Activated T-helper 1 cell treated with anti-CD3 and anti-CD28 coated beads, Interleukin-12 subunit alpha, Interleukin-12 subunit beta, Interleukin-2, Interleukin-4 antibody, amounts not matched to agents 30 ng/mL and 10 ng/mL and 1 ng/mL, durations not matched to agents 14 hours and 24 hours and 36 hours (primary cell): ENCODE measurements around the gene DEDD2. TPM values are rescaled to one million over a fixed set of nuclear protein-coding genes. Genes with fewer than 3 reads are reported as not detected.

Experiments
- DNase-seq: peaks from one replicate; pipeline ENCODE4 v3.0.0; 2021; ENCODE audit warnings: low spot score
- H3K27ac Mint-ChIP-seq: one replicate; pipeline ENCODE4 v1.8.0; 2021; ENCODE audit warnings: mild to moderate bottlenecking, mixed read lengths
- H3K27me3 Mint-ChIP-seq: one replicate; pipeline ENCODE4 v1.8.0; 2022; ENCODE audit warnings: mild to moderate bottlenecking, moderate library complexity, mixed read lengths; ENCODE audit not compliant: insufficient read depth
- H3K36me3 Mint-ChIP-seq: one replicate; pipeline ENCODE4 v1.8.0; 2021; ENCODE audit warnings: low read depth, mixed read lengths
- H3K4me1 Mint-ChIP-seq: one replicate; pipeline ENCODE4 v1.8.0; 2021; ENCODE audit warnings: low read depth, mixed read lengths
- H3K4me3 Mint-ChIP-seq: one replicate; pipeline ENCODE4 v1.8.0; 2021; ENCODE audit warnings: mild to moderate bottlenecking, moderate library complexity, mixed read lengths
- H3K9me3 Mint-ChIP-seq: one replicate; pipeline ENCODE4 v1.8.0; 2021; ENCODE audit warnings: mixed read lengths
- intact Hi-C: fragments of 100-400 bp; cut with micrococcal nuclease; formaldehyde crosslinking; loops from one replicate; pipeline ENCODE4 v1.15.1; 2024
- total RNA-seq: library from RNA; stranded (reverse); gene quantifications from 2 replicates; pipeline ENCODE4 v1.2.3, GENCODE V29; 2022

The DEDD2 gene
- total RNA-seq, 1 donor from 2014 or later: 37.9 TPM

GRCh38 chr19:42197375-42197817, 20.1 kb downstream of the DEDD2 start:
- intact Hi-C loops: no loop called here
- no peak for DNase-seq
- Mint-ChIP-seq H3K4me3 (peak overlapping the region; percentile 54), H3K27me3 (no peaks in the 10 kb centered on the region), H3K27ac (peak overlapping the region; percentile 80), H3K9me3 (peaks cover 13% of the 10 kb centered on the region), H3K4me1 (peaks cover 61% of the 10 kb centered on the region), H3K36me3 (peaks cover 49% of the 10 kb centered on the region)

DNA sequence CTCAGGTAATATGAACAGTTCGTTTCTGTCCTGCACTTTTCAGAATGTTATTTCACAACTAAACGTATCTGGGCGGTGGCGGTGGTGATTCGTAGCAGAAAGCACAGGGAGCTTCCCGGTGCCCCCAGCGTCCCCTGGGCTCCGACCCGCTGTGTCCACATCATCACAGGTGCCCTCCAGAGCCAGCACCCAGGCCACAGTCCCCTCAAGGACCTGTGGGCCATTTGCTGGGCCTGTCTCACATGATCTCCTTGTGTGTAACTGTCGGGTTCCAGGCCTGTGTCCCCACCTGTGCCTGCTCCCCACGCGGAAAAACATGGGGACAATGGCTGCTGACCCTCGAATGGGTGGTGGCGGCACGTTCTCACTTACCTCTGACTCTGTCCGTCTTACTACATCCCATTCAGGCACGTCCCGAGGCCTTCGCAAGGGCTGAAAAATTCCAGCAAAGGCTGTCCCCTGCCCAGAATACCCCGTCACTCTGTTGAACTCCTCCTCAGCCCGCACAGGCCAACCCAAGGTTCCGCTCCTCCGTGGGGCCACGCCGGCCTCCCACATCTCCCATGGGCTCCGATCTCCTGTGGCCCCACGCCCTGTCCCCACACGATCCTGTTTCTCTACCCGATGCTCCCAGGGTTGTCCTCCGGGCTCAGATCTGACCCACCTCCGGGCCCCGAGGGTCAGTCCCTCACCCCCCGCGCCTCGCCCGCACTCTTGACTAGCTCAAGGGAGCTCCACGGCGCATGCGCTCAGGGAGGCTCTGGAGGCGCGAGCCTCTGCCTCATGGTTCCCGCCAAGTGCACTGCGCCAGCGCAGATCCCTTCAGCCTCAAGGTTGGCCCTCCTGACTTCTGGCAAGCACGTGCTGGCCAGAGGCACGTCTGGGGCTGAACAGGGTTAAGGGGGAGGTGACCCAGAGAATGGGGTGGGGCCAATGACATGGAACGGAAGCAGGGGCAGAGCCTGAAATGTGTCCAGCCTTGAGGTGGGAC, 21.2 kb downstream of the DEDD2 start:
- H3K27me3 Mint-ChIP-seq: no peaks in the 10 kb centered on the region
- H3K9me3 Mint-ChIP-seq: peaks cover 13% of the 10 kb centered on the region
- intact Hi-C loops: no loop called here
- no peak overlapping the region for H3K4me3 Mint-ChIP-seq
- H3K4me1 Mint-ChIP-seq: peaks cover 61% of the 10 kb centered on the region
- DNase-seq: no peak
- peaks cover 48% of the 10 kb centered on the region for H3K36me3 Mint-ChIP-seq
- no peak overlapping the region for H3K27ac Mint-ChIP-seq

- no peak overlapping the region for H3K4me3 Mint-ChIP-seq
- H3K27me3 Mint-ChIP-seq: no peaks in the 10 kb centered on the region
- peaks cover 29% of the 10 kb centered on the region for H3K36me3 Mint-ChIP-seq
- H3K4me1 Mint-ChIP-seq: peaks cover 41% of the 10 kb centered on the region
- no peak overlapping the region for H3K27ac Mint-ChIP-seq
- H3K9me3 Mint-ChIP-seq: peaks cover 13% of the 10 kb centered on the region
- DNase-seq: no peak
- intact Hi-C loops: no loop called here
Measured at GRCh38 chr19:42193706-42194105, 23.8 kb downstream of the DEDD2 start.

- Mint-ChIP-seq H3K9me3 (peaks cover 13% of the 10 kb centered on the region), H3K4me3 (no peak overlapping the region), H3K27ac (no peak overlapping the region), H3K4me1 (peaks cover 37% of the 10 kb centered on the region), H3K27me3 (no peaks in the 10 kb centered on the region), H3K36me3 (peaks cover 26% of the 10 kb centered on the region)
- intact Hi-C loops: no loop called here
- DNase-seq: no peak
Measured at GRCh38 chr19:42193294-42193693, 24.2 kb downstream of the DEDD2 start.

DNA sequence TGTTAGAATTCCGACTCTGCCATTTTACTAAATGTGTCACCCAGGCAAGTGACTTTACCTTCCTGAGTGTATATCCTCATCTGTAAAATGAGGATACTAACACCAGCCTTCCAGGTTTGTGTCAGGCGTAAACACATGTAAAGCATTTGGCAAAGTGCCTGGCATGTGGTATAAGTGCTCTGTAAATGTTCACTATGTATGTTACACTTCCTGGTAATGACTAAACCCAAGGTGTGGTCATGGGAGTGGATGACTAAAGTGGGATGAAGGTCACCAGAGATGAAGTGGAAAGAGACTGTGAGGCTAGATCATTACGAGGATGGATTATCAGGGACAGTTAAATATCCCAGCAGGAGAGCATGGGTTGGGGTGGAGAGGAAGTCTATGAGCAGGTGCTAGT, 25.6 kb downstream of the DEDD2 start:
- H3K27me3 Mint-ChIP-seq: no peaks in the 10 kb centered on the region
- H3K9me3 Mint-ChIP-seq: peaks cover 13% of the 10 kb centered on the region
- intact Hi-C loops: no loop called here
- peak overlapping the region; percentile 40 for H3K4me3 Mint-ChIP-seq
- H3K4me1 Mint-ChIP-seq: peaks cover 29% of the 10 kb centered on the region
- peaks cover 20% of the 10 kb centered on the region for H3K36me3 Mint-ChIP-seq
- peak overlapping the region; percentile 1 for H3K27ac Mint-ChIP-seq
- DNase-seq: no peak

DNA sequence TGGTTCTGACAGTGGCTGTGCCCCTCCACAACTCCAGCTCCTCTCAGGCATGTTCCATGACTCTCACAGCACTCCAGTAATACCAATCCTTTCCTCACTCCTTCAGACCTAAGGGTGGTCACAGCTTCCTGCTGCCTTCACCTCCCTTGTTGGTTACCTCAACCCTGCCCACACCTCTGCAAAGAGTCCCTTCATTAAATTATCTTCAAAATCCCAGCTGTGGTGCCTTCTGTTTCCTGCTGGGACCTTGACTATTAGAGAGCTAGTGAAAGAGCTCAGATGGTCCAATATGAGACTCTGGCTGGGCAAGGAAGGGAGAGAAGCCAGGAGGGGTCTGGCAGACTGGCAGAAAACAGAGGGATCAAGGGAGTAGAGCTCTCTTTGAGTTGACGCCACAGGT, 26.1 kb downstream of the DEDD2 start:
- Mint-ChIP-seq H3K36me3 (peaks cover 15% of the 10 kb centered on the region), H3K4me1 (peaks cover 29% of the 10 kb centered on the region), H3K27me3 (no peaks in the 10 kb centered on the region), H3K27ac (peak overlapping the region; percentile 40), H3K4me3 (no peak overlapping the region), H3K9me3 (peaks cover 13% of the 10 kb centered on the region)
- DNase-seq: no peak
- intact Hi-C loops: no loop called here

GRCh38 chr19:42189133-42189532, 28.3 kb downstream of the DEDD2 start:
- H3K36me3 Mint-ChIP-seq: peaks cover 10% of the 10 kb centered on the region
- H3K4me3 Mint-ChIP-seq: no peak overlapping the region
- H3K27me3 Mint-ChIP-seq: peaks cover 2% of the 10 kb centered on the region
- peaks cover 45% of the 10 kb centered on the region for H3K4me1 Mint-ChIP-seq
- H3K27ac Mint-ChIP-seq: no peak overlapping the region
- DNase-seq: no peak
- H3K9me3 Mint-ChIP-seq: peaks cover 11% of the 10 kb centered on the region
- intact Hi-C loops: no loop called here

GRCh38 chr19:42188665-42189064, 28.8 kb downstream of the DEDD2 start:
- no peak for DNase-seq
- Mint-ChIP-seq H3K4me1 (peaks cover 46% of the 10 kb centered on the region), H3K27ac (no peak overlapping the region), H3K4me3 (no peak overlapping the region), H3K27me3 (peaks cover 2% of the 10 kb centered on the region), H3K9me3 (peaks cover 6% of the 10 kb centered on the region), H3K36me3 (peaks cover 7% of the 10 kb centered on the region)
- intact Hi-C loops: no loop called here

DNA sequence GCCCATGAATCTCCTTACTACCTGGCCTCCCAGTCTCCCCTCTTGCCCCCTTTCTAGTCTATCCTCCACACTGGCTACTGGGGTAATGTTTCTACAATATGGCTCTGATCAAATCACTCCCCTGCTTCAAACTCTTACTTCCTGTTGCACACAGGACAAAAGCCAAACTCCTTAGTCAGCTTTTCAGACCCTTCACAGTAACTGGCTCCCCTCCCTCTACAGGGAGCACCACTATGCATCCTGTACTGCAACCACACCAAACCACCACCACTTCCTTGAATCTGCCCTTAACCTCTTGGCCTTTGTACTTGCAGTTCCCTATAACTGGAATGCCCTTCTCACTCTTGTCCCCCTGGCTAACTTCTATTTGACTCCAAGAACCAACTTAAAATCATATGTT, 32.2 kb downstream of the DEDD2 start:
- intact Hi-C loops: loop anchor here (2.0 kb wide), 2 partner anchors 32 to 98 kb away; partner anchors contain the start of gene DEDD2
- H3K4me1 Mint-ChIP-seq: peaks cover 45% of the 10 kb centered on the region
- H3K4me3 Mint-ChIP-seq: peak overlapping the region; percentile 25
- no peaks in the 10 kb centered on the region for H3K9me3 Mint-ChIP-seq
- H3K36me3 Mint-ChIP-seq: peaks cover 5% of the 10 kb centered on the region
- peak; percentile 41 for DNase-seq
- peaks cover 8% of the 10 kb centered on the region for H3K27me3 Mint-ChIP-seq
- peak overlapping the region; percentile 59 for H3K27ac Mint-ChIP-seq

DNA sequence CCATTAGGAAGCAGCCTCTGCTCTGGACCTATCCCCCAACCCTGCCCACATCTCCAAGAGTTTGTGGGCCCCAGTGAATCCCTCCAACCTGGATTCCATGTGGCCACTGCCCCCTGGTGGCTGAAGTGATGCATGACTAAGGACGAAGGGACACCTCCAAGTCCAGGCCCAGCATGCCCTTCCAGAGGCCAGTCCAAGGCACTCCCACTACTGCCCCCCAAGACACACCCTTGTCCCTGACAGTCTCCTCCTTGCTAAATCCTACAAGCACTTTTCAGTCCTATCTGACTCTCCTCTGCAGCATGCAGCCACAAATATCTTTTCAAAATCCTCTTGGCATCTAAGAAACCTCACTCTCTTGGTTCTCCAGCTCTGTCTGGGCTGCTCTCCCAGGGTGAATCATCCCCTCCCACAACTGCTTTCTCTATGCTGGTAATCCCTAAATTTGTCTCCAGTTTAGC, 33.0 kb downstream of the DEDD2 start:
- Mint-ChIP-seq H3K27ac (peak overlapping the region; percentile 54), H3K36me3 (peaks cover 5% of the 10 kb centered on the region), H3K27me3 (peaks cover 15% of the 10 kb centered on the region), H3K9me3 (no peaks in the 10 kb centered on the region), H3K4me1 (peaks cover 45% of the 10 kb centered on the region), H3K4me3 (peak overlapping the region; percentile 19)
- intact Hi-C loops: loop anchor here (1.0 to 2.0 kb wide), 6 partner anchors 8 to 98 kb away; partner anchors contain the start of gene DEDD2
- DNase-seq: peak; percentile 56

DNA sequence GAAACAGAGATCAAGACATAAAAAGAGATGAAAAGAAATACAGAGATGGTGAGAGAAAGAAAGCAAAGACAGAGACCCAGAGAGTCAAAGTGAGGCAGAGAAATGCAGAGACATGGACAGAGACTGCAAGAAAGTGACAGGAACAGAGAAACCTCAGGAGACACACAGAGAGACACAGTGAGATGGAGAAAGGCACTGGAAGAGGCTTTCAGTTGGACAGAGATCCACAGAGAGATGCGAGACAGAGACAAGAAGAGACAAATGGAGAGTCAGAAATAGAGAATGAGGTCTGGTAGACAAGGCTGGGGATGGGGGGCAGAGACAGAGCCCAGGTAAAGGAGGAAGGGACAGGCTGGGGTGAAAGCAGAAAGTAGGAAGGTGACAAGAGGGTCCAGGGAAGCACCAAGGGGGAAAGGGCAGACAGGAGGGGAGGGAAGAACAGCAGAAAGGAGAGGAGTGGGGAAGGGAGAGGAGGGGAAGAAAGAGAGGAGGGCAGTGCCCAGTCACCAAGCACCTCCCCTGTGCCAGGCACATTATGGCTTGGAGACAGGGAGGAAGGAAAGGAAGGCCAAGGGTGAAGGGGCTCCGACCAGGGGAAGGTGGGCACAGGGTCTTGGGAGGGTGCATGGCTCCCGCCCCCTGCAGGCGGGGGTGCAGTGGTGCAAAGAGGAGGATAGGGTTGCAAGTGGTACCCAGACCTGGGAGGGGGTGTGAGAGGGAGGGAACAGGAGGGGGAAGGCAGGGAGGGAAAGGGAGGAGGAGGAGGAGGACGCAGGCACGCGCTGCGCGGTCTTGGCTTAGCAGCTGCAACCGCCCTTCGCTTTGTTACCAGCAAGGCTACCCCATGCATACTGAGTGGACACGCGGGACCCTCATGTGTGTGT, 38.4 kb downstream of the DEDD2 start:
- H3K36me3 Mint-ChIP-seq: peaks cover 3% of the 10 kb centered on the region

GRCh38 chr19:42177686-42178019, 39.8 kb downstream of the DEDD2 start:
- DNase-seq: no peak
- no peak overlapping the region for H3K27ac Mint-ChIP-seq
- H3K9me3 Mint-ChIP-seq: no peaks in the 10 kb centered on the region
- peaks cover 40% of the 10 kb centered on the region for H3K27me3 Mint-ChIP-seq
- no peak overlapping the region for H3K4me3 Mint-ChIP-seq
- peaks cover 24% of the 10 kb centered on the region for H3K4me1 Mint-ChIP-seq
- intact Hi-C loops: loop anchor here (1.0 to 2.0 kb wide), 5 partner anchors 39 to 148 kb away; partner anchors contain the start of genes DEDD2 and MEGF8
- H3K36me3 Mint-ChIP-seq: peaks cover 3% of the 10 kb centered on the region

More for the DNA sequence above, 38.4 kb downstream of the DEDD2 start:
- no peak overlapping the region for H3K4me3 Mint-ChIP-seq
- H3K27ac Mint-ChIP-seq: no peak overlapping the region
- DNase-seq: no peak
- H3K27me3 Mint-ChIP-seq: peaks cover 36% of the 10 kb centered on the region
- peaks cover 32% of the 10 kb centered on the region for H3K4me1 Mint-ChIP-seq
- intact Hi-C loops: no loop called here
- H3K9me3 Mint-ChIP-seq: no peaks in the 10 kb centered on the region
